Lung (tissue), 12 donors: Measurements from ENCODE around the gene DHCR24. TPM values are rescaled to one million over a fixed set of nuclear protein-coding genes. Genes with fewer than 3 reads are reported as not detected.

ENCODE experiments used
- ATAC-seq: fragments of 200-7000 bp; cut with Tn5 transposase; one replicate; pipeline ENCODE4 v1.9.1; 2020; ENCODE audit warnings: moderate number of reproducible peaks; ENCODE audit not compliant: insufficient read depth, low FRiP score
- DNase-seq, 3 donors: peaks; one replicate each; pipeline ENCODE4 v3.0.0-alpha.2; 2013 to 2017
- H3K27ac ChIP-seq, 2 donors: one replicate each; pipeline ENCODE4 v1.5.1; 2013; ENCODE audit warnings: mild to moderate bottlenecking in 2 of 2, moderate library complexity in 2 of 2, control low read depth in 1 of 2, inconsistent platforms in 1 of 2, low read depth in 1 of 2, low read length in 1 of 2
- H3K27me3 ChIP-seq, 3 donors: one replicate each; pipeline ENCODE4 v1.5.1; 2013; ENCODE audit warnings: low read length in 2 of 3; ENCODE audit not compliant: control insufficient read depth in 3 of 3, insufficient read depth in 3 of 3
- H3K36me3 ChIP-seq, 4 donors: one replicate each; pipeline ENCODE4 v1.5.1; 2013; ENCODE audit warnings: low read length in 4 of 4, mild to moderate bottlenecking in 1 of 4, moderate library complexity in 1 of 4; ENCODE audit not compliant: control insufficient read depth in 4 of 4, insufficient read depth in 4 of 4
- H3K4me1 ChIP-seq, 5 donors: one replicate each; pipeline ENCODE4 v1.5.1; 2013; ENCODE audit warnings: low read length in 5 of 5, mild to moderate bottlenecking in 2 of 5, moderate library complexity in 1 of 5; ENCODE audit not compliant: control insufficient read depth in 5 of 5, insufficient read depth in 5 of 5
- H3K4me3 ChIP-seq: one replicate; pipeline ENCODE4 v1.5.1; 2013; ENCODE audit warnings: mild to moderate bottlenecking, control low read depth, moderate library complexity
- H3K9ac ChIP-seq, 2 donors: one replicate each; pipeline ENCODE4 v1.5.1; 2013; ENCODE audit warnings: low read length in 2 of 2, control low read depth in 1 of 2; ENCODE audit not compliant: insufficient read depth in 1 of 2
- H3K9me3 ChIP-seq, 4 donors: one replicate each; pipeline ENCODE4 v1.5.1; 2013; ENCODE audit warnings: low read length in 3 of 4, mild to moderate bottlenecking in 1 of 4, moderate library complexity in 1 of 4; ENCODE audit not compliant: control insufficient read depth in 4 of 4, insufficient read depth in 3 of 4
- WGBS, 2 donors: extraction: QIAGEN DNeasy Blood & Tissue Kit; methylation state at CpG; one replicate each; pipeline ENCODE4 v1.1.7; 2013; 5-methylcytosine and 5-hydroxymethylcytosine counted together
- polyA plus RNA-seq, 2 donors: library from polyadenylated mRNA; stranded (reverse); fragments of 200-250 nt; gene quantifications; one replicate each; pipeline ENCODE4 v1.2.1, GENCODE V29; 2013
- total RNA-seq, 2 donors: library from RNA; depleted of rRNA in 1 of 2; stranded (reverse); fragments of >200 nt in 1 of 2; gene quantifications; one replicate each; pipeline ENCODE4 v1.2.1, GENCODE V29; 2014 to 2021
- TF ChIP-seq, protein P1 (sequence below): IDR thresholded peaks from 2 replicates; pipeline ENCODE4 v1.5.1; 2012; ENCODE audit warnings: mild to moderate bottlenecking; ENCODE audit errors: control extremely low read depth, extremely low read depth
- donor health status: control.
- donor health status: control.
- donor health status: Bipolar disorder and iron deficiency.
- donor health status: healthy.
- donor health status: DM: yes; HTN: yes; CAD: no.

The DHCR24 gene
- total and polyA plus RNA-seq, 4 donors: 269 to 735 (median 436) TPM

DNA sequence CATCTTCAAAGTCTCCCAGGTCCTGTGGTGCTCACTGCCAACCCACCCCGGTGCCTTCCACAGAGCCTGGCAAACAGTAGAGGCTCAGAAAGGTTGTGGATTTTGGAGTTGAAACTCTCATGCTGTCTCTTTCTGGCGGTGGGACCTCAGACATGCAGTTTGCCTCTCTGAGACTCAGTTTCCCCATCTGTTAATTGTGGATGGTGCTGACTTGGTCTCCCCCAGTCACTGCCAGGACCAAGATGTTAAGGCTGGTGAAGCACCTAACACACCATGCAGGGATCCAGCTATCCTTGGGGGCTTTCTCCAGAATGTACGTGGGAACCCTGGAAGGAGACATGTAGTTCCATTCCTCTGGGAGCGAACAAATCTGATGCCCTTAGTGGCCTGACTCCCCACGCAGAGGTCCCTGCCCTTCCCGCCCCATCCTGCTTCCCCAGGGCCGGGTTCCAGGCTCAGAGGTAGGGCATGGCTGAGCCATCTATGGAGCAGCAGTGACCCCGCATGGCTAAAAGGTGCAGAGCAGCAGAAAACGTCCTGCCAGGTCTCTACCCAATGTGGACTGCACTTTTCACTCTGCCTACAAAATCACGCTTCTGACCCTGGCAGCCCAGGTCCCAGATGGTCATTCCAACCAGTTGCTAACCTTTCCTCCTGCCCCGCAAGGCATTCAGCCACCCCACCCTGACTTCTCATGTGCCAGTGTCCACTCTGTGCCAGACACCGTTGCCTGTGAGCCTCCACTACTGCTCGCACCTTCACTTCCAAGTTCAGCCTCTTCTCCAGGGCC is 76.6 kb downstream of the DHCR24 start:
- 34 to 44% methylated on average over 13 of the region's 13 CpGs for WGBS, 2 donors
- peak; percentile 61 to 69 (median 65) for DNase-seq
- no peaks in the 10 kb centered on the region for H3K9me3 ChIP-seq

DNA sequence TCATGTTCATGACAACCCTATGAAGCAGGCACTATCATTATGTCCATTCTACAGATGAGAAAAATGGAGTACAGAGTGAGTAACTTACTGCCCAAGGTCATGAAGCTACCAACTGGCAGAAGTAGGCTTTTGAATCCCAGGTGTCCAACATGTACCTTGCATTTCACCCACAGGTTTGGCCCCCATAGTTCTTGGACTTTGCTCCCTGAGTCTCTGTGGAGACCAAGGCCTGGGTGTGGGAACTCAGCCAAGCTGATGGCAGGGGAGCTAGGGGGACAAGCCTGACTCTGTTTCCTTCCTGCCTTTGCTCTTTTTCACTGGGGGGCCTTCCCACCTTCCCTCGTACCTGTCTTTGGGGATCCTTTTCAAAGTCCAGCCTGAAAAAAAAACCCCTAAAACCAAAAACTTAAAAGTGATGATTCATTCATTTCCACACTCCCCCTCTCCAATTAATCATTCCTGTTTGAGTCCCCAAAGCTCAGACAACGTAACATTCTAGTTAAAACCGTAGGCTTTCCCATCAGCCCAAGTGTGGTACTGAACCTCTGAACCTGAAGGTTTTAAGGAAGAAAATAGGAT is 77.4 kb downstream of the DHCR24 start:
- TF ChIP-seq, protein P1, sequence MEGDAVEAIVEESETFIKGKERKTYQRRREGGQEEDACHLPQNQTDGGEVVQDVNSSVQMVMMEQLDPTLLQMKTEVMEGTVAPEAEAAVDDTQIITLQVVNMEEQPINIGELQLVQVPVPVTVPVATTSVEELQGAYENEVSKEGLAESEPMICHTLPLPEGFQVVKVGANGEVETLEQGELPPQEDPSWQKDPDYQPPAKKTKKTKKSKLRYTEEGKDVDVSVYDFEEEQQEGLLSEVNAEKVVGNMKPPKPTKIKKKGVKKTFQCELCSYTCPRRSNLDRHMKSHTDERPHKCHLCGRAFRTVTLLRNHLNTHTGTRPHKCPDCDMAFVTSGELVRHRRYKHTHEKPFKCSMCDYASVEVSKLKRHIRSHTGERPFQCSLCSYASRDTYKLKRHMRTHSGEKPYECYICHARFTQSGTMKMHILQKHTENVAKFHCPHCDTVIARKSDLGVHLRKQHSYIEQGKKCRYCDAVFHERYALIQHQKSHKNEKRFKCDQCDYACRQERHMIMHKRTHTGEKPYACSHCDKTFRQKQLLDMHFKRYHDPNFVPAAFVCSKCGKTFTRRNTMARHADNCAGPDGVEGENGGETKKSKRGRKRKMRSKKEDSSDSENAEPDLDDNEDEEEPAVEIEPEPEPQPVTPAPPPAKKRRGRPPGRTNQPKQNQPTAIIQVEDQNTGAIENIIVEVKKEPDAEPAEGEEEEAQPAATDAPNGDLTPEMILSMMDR: no peak
- Histone ChIP-seq H3K4me1 (peaks cover 0 to 3% (median 0%) of the 10 kb centered on the region in 5 donors), H3K9me3 (no peaks in the 10 kb centered on the region), H3K4me3 (no peak overlapping the region), H3K9ac (no peak overlapping the region), H3K36me3 (no peaks in the 10 kb centered on the region), H3K27ac (no peak overlapping the region), H3K27me3 (peaks cover 0 to 3% (median 0%) of the 10 kb centered on the region in 3 donors)
- WGBS, 2 donors: 43 to 44% methylated on average over 3 of the region's 3 CpGs
- no peak for ATAC-seq
- DNase-seq: no peak

More for the DNA sequence above, 76.6 kb downstream of the DHCR24 start:
- H3K4me1 ChIP-seq: peaks cover 0 to 3% (median 0%) of the 10 kb centered on the region in 5 donors
- peak overlapping the region in 1 of 2 donors; percentile 9 for H3K9ac ChIP-seq
- TF ChIP-seq, protein P1: peak; percentile 65
- H3K27me3 ChIP-seq: peaks cover 0 to 3% (median 0%) of the 10 kb centered on the region in 3 donors
- no peaks in the 10 kb centered on the region for H3K36me3 ChIP-seq
- peak; percentile 81 for ATAC-seq
- H3K27ac ChIP-seq: no peak overlapping the region
- no peak overlapping the region for H3K4me3 ChIP-seq

DNA sequence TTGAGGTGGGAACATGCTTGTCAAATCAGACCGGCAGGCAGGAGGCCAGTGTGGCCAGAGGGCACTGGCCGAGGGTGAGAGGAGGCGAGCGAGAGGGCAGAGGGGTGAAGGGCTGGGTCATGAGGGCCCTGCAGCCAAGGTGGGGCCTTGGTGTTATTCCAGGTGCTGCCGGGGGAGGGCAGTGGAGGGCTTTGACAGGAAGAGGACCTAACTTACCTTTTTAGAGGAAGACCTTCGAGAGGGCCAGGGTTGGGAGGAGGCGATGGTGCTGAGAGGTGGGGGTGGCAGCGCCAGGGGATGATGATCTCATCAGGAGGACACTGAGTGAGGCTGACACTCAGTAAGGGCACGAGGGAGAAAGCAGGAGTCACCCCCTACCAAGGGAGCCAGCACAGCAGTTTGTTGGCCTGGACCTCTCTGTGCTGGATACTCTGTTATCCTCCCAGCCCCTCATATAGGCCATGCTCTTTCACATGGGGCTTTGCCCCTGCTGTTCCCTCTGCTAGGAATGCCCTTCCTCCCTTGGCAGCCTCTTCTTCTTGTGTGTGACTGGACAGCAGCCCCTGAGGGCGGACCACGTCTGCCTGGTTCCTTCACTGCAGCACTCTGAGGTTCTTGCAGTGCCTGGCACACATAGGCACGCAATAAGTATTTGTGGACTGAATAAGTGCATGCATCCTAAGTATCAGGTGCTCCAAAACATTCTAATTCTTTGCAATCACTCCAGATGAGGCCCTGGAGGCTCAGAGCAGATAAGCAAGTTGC is 78.4 kb downstream of the DHCR24 start:
- 72 to 86% methylated on average over 12 of the region's 12 CpGs for WGBS, 2 donors
- H3K27me3 ChIP-seq: peaks cover 0 to 3% (median 0%) of the 10 kb centered on the region in 3 donors
- H3K36me3 ChIP-seq: no peaks in the 10 kb centered on the region
- no peak overlapping the region for H3K4me3 ChIP-seq
- no peak for DNase-seq
- ATAC-seq: no peak
- TF ChIP-seq, protein P1: no peak
- no peak overlapping the region for H3K27ac ChIP-seq
- no peak overlapping the region for H3K9ac ChIP-seq
- H3K4me1 ChIP-seq: peaks cover 0 to 3% (median 0%) of the 10 kb centered on the region in 5 donors
- no peaks in the 10 kb centered on the region for H3K9me3 ChIP-seq
